Sigmoid colon (tissue), 7 donors: ENCODE results near the gene NAT9. TPM values are rescaled to one million over a fixed set of nuclear protein-coding genes. Genes with fewer than 3 reads are reported as not detected.

Source experiments
- DNase-seq: peaks from one replicate; pipeline ENCODE4 v3.0.0-alpha.2; 2019
- H3K27ac ChIP-seq, 4 donors: fragments of 200-600 bp; sonication (generic); one replicate each; pipeline ENCODE4 v1.5.1; 2016 to 2019; ENCODE audit warnings: mild to moderate bottlenecking in 1 of 4
- H3K27me3 ChIP-seq, 3 donors: fragments of 200-600 bp; sonication (generic); one replicate each; pipeline ENCODE4 v1.5.1; 2019; ENCODE audit warnings: mild to moderate bottlenecking in 1 of 3
- H3K36me3 ChIP-seq, 4 donors: fragments of 200-600 bp; sonication (generic); one replicate each; pipeline ENCODE4 v1.5.1; 2016 to 2019
- H3K4me1 ChIP-seq, 4 donors: fragments of 200-600 bp; sonication (generic); one replicate each; pipeline ENCODE4 v1.5.1; 2017 to 2019
- H3K4me3 ChIP-seq, 4 donors: fragments of 200-600 bp; sonication (generic); one replicate each; pipeline ENCODE4 v1.5.1; 2017 to 2019; ENCODE audit warnings: mild to moderate bottlenecking in 2 of 4, moderate library complexity in 1 of 4
- H3K9me3 ChIP-seq, 4 donors: fragments of 200-600 bp in 3 of 4; sonication (generic) in 3 of 4; one replicate each; pipeline versions ENCODE4 v1.5.1 to v1.6.1; 2013 to 2019
- EP300 ChIP-seq, 4 donors: sonication (generic); formaldehyde crosslinking; IDR thresholded peaks; one replicate each; pipeline ENCODE4 v1.6.1; 2017; ENCODE audit warnings: antibody characterized with exemption in 4 of 4
- POLR2A ChIP-seq, 2 donors: fragments of 450-650 bp; IDR thresholded peaks; one replicate each; pipeline ENCODE4 v1.6.1; 2016; ENCODE audit warnings: antibody characterized with exemption in 2 of 2, mild to moderate bottlenecking in 2 of 2, moderate library complexity in 2 of 2
- POLR2AphosphoS5 ChIP-seq, 4 donors: sonication (generic); formaldehyde crosslinking; IDR thresholded peaks; one replicate each; pipeline ENCODE4 v1.6.1; 2017; ENCODE audit warnings: antibody characterized with exemption in 4 of 4
- whole genome bisulfite sequencing, 2 donors: extraction: QIAGEN DNeasy Blood & Tissue Kit; methylation state at CpG; one replicate each; pipeline ENCODE4 v1.1.7; 2013; 5-methylcytosine and 5-hydroxymethylcytosine counted together
- intact Hi-C: fragments of 100-400 bp; cut with DNase I; formaldehyde crosslinking; loops from one replicate; pipeline ENCODE4 v1.15.1; 2023
- polyA plus RNA-seq, 3 donors: library from polyadenylated mRNA; stranded (reverse); fragments of 200-250 nt; gene quantifications; one replicate each; pipeline ENCODE4 v1.2.3, GENCODE V29; 2013
- total RNA-seq, 4 donors: library from RNA; depleted of rRNA; stranded (reverse); fragments of >200 nt; gene quantifications; one replicate each; pipeline ENCODE4 v1.1.0, GENCODE V29; 2016
- TF ChIP-seq, protein P1 (sequence below), 4 experiments: fragments of 450-650 bp in 3 of 4; fragments of 200-600 bp in 1 of 4; IDR thresholded peaks; one replicate each; pipeline ENCODE4 v1.5.1; 2016 to 2019; ENCODE audit warnings: antibody characterized with exemption in 4 of 4, mild to moderate bottlenecking in 3 of 4, moderate library complexity in 2 of 4
- donor health status: healthy with polysubstance abuse.
- donor health status: Bipolar disorder and iron deficiency.
- donor health status: healthy.

NAT9 gene
- total and polyA plus RNA-seq, 7 donors: 11.3 to 36.4 (median 16.1) TPM

DNA sequence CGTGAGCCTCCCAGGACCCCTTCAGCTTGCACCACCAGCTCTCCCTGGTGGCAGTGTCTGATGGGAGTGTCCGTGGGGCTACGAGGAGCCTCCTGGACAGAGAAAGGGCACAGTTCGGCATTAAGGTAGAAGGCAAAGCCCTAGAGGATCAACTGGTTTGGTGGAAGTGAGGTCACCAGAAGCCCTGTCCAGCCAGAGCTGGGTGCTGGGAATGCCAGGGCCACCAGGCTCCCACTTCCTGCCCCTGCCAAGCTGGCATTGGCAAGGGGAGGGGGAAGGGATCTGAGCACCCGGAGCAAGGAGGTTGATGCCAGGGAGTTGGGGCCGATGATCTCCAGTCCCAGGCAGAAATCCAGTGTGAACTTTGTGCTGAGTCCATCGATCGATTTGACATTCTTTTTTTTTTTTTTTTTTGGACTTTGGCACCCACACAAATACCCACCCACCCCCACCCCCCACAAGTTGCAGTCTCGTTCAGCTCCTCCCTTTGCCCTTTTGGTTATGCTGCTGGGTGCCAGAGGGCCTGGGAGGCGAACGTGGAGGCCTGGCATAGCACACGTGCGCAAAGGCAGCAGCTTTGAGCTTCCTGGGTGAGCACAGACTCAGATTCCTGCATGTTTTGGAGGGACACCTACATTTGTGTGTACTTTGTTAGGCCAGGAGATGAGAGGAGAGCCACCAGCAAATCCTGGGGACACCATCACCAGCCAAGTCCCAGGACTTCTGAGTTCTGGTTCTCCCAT lies 25.6 kb downstream of the NAT9 start:
- no peaks in the 10 kb centered on the region for H3K9me3 ChIP-seq
- H3K4me3 ChIP-seq: peak overlapping the region in 3 of 4 donors; percentile 63 to 77 (median 77)
- 18 to 40% methylated on average over 13 of the region's 13 CpGs for WGBS, 2 donors
- peaks cover 0 to 25% (median 15%) of the 10 kb centered on the region in 4 donors for H3K4me1 ChIP-seq
- TF ChIP-seq POLR2AphosphoS5 (IDR thresholded peaks at IDR 0.05) (no peak), POLR2A (IDR thresholded peaks at IDR 0.05) (no peak), EP300 (IDR thresholded peaks at IDR 0.05) (no peak)
- TF ChIP-seq, protein P1, sequence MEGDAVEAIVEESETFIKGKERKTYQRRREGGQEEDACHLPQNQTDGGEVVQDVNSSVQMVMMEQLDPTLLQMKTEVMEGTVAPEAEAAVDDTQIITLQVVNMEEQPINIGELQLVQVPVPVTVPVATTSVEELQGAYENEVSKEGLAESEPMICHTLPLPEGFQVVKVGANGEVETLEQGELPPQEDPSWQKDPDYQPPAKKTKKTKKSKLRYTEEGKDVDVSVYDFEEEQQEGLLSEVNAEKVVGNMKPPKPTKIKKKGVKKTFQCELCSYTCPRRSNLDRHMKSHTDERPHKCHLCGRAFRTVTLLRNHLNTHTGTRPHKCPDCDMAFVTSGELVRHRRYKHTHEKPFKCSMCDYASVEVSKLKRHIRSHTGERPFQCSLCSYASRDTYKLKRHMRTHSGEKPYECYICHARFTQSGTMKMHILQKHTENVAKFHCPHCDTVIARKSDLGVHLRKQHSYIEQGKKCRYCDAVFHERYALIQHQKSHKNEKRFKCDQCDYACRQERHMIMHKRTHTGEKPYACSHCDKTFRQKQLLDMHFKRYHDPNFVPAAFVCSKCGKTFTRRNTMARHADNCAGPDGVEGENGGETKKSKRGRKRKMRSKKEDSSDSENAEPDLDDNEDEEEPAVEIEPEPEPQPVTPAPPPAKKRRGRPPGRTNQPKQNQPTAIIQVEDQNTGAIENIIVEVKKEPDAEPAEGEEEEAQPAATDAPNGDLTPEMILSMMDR (IDR thresholded peaks at IDR 0.05): no peak
- peaks cover 0 to 7% (median 0%) of the 10 kb centered on the region in 3 donors for H3K27me3 ChIP-seq
- peak overlapping the region; percentile 68 to 77 (median 74) for H3K27ac ChIP-seq
- no peak for DNase-seq
- H3K36me3 ChIP-seq: no peaks in the 10 kb centered on the region
- intact Hi-C loops: no loop called here

DNA sequence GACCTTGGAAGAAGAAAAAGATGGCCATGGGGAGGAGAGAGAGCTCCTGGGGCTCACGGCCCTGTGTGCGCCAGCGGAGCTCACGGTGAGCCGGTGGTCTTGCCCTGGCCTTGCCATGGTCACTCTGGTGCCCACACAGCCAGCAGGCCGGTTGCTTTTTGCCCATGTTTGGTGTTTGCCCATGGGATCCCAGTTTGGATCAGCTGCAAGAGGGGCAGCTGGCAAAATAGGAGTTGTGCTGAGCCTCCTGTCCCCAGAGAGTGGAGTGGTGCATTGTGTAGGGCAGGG lies 26.2 kb downstream of the NAT9 start:
- H3K27ac ChIP-seq: peak overlapping the region; percentile 68 to 77 (median 74)
- H3K36me3 ChIP-seq: no peaks in the 10 kb centered on the region
- 38 to 63% methylated on average over 6 of the region's 6 CpGs for WGBS, 2 donors
- peaks cover 0 to 7% (median 0%) of the 10 kb centered on the region in 3 donors for H3K27me3 ChIP-seq
- no peaks in the 10 kb centered on the region for H3K9me3 ChIP-seq
- no peak for DNase-seq
- peak overlapping the region in 3 of 4 donors; percentile 63 to 77 (median 77) for H3K4me3 ChIP-seq
- H3K4me1 ChIP-seq: peaks cover 0 to 25% (median 17%) of the 10 kb centered on the region in 4 donors
- TF ChIP-seq, protein P1 (IDR thresholded peaks at IDR 0.05): no peak
- no peak for TF ChIP-seq EP300 (IDR thresholded peaks at IDR 0.05)
- no peak for TF ChIP-seq POLR2A (IDR thresholded peaks at IDR 0.05)
- TF ChIP-seq POLR2AphosphoS5 (IDR thresholded peaks at IDR 0.05): no peak
- intact Hi-C loops: no loop called here

DNA sequence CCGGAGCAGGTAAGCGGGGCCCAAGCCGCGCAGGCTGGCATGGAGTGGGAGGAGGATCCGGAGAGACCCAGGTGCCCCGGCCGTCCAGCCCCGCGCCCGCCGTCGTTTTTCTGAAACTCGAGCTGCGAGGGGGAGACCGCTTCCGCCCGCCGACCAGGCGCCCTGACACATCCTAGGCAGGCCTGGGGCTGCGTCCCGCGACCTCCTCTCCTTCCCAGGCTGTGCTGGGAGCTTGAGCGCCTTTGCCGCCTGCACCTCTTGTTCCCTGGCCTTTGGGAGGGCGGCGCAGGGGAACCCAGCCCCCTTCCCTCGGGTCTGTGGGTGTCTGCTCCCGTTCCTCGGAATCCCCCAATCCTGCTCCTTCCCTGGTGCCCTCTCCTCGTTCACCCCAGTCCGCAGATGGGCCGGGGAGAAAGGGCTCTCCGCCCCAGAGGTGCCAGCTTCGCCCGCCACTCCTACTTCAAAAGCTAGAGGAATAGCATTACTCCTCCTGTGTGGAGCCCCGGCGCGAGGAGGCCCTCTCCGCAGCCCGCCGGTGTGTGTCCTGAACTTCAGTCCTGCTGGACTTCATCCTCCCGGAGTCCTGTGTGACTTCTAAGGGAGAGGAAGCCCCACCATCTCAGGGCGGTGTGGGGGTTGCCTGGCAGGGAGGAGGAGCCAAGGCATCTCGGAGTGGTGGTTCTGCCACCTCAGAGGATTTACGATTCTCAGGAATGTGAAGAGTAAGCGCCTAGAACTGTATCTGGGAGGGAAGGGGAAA lies 26.7 kb downstream of the NAT9 start:
- intact Hi-C loops: loop anchor here (2.0 to 5.0 kb wide), 2 partner anchors 123 to 208 kb away; partner anchors contain the start of gene FDXR
- peak overlapping the region; percentile 68 to 77 (median 74) for H3K27ac ChIP-seq
- no peaks in the 10 kb centered on the region for H3K36me3 ChIP-seq
- TF ChIP-seq EP300 (IDR thresholded peaks at IDR 0.05): no peak
- no peak for TF ChIP-seq POLR2A (IDR thresholded peaks at IDR 0.05)
- no peak for TF ChIP-seq POLR2AphosphoS5 (IDR thresholded peaks at IDR 0.05)
- TF ChIP-seq, protein P1 (IDR thresholded peaks at IDR 0.05): no peak
- peak overlapping the region; percentile 52 to 77 (median 70) for H3K4me3 ChIP-seq
- peaks cover 0 to 29% (median 20%) of the 10 kb centered on the region in 4 donors for H3K4me1 ChIP-seq
- H3K27me3 ChIP-seq: peaks cover 0 to 7% (median 0%) of the 10 kb centered on the region in 3 donors
- DNase-seq: no peak
- 1 to 3% methylated on average over 46 of the region's 46 CpGs for WGBS, 2 donors
- H3K9me3 ChIP-seq: no peaks in the 10 kb centered on the region

DNA sequence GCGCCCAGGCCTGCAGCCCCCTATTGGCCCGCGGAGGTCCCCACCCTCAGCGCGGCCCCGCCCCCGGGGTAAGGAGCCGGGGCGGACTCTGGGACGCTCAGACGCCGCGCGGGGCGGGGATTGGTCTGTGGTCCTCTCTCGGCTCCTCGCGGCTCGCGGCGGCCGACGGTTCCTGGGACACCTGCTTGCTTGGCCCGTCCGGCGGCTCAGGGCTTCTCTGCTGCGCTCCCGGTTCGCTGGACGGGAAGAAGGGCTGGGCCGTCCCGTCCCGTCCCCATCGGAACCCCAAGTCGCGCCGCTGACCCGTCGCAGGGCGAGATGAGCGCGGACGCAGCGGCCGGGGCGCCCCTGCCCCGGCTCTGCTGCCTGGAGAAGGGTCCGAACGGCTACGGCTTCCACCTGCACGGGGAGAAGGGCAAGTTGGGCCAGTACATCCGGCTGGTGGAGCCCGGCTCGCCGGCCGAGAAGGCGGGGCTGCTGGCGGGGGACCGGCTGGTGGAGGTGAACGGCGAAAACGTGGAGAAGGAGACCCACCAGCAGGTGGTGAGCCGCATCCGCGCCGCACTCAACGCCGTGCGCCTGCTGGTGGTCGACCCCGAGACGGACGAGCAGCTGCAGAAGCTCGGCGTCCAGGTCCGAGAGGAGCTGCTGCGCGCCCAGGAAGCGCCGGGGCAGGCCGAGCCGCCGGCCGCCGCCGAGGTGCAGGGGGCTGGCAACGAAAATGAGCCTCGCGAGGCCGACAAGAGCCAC lies 27.4 kb downstream of the NAT9 start, which contains the start of gene NHERF1:
TSS of gene NHERF1 (plus strand) at position 100 of the 750 bp plus-strand sequence. CDS start at position 319, 219 bp downstream.
- DNase-seq: peak; percentile 97
- 0 to 1% methylated on average over 90 of the region's 90 CpGs for WGBS, 2 donors
- H3K4me1 ChIP-seq: peaks cover 0 to 29% (median 20%) of the 10 kb centered on the region in 4 donors

More for the DNA sequence above, 27.4 kb downstream of the NAT9 start, which contains the start of gene NHERF1:
- TF ChIP-seq EP300 (IDR thresholded peaks at IDR 0.05) (no peak), POLR2A (IDR thresholded peaks at IDR 0.05) (peak; percentile 81 to 89), POLR2AphosphoS5 (IDR thresholded peaks at IDR 0.05) (peak; percentile 92 to 97 (median 96))
- TF ChIP-seq, protein P1 (IDR thresholded peaks at IDR 0.05): no peak
- Histone ChIP-seq H3K36me3 (no peaks in the 10 kb centered on the region), H3K9me3 (no peaks in the 10 kb centered on the region), H3K27ac (peak within 1 kb of the TSS; percentile 68 to 77 (median 74)), H3K27me3 (peaks cover 0 to 7% (median 0%) of the 10 kb centered on the region in 3 donors), H3K4me3 (peak within 1 kb of the TSS; percentile 52 to 77 (median 70))
- intact Hi-C loops: loop anchor here (1.0 to 5.0 kb wide), 3 partner anchors 28 to 209 kb away; partner anchors contain the start of genes FDXR and NAT9
